ENCODE results near the gene MYO1E. TPM values are rescaled to one million over a fixed set of nuclear protein-coding genes. Genes with fewer than 3 reads are reported as not detected.

MYO1E gene
- total and polyA plus RNA-seq, 2 of the 8 experiments (the other 6 are each of a cell fraction or from before 2014, with no cell fraction given) = 19.6 to 142 TPM

GRCh38 chr15:59298225-59298853 is 74.3 kb downstream of the MYO1E start (continued):
- no peak for TF ChIP-seq NANOG (IDR thresholded peaks at IDR 0.05; ENCODE audit: insufficient read depth, low read depth, low read length, poor library complexity, severe bottlenecking)
